OCI-LY7 (cell line): Measurements from ENCODE around the gene INTS14.

Experiments
- CTCF ChIP-seq: fragments of 200-600 bp; sonication (generic); conservative IDR thresholded peaks from 2 replicates; pipeline ENCODE4 v1.5.1; 2014; ENCODE audit warnings: mild to moderate bottlenecking, antibody characterized with exemption, low read length, moderate library complexity, mixed read lengths
- EZH2phosphoT487 ChIP-seq: fragments of 200-600 bp; sonication (generic); IDR thresholded peaks from 2 replicates; pipeline ENCODE4 v1.6.1; 2018; ENCODE audit warnings: low read depth, borderline replicate concordance, mild to moderate bottlenecking, mixed run types, antibody characterized with exemption, low read length, moderate library complexity, mixed read lengths

- no peak for TF ChIP-seq CTCF
- no peak for TF ChIP-seq EZH2phosphoT487
Measured at GRCh38 chr15:65576664-65577063, 34.3 kb downstream of the INTS14 start.
